Stromal cell of bone marrow (primary cell): ENCODE measurements around the gene LIX1.
A peak's percentile ranks its signal among the peaks of the same experiment; 100 is the strongest.
"Not testable (repeated sequence)": the region's sequence is repeated elsewhere in the genome, so short reads cannot be mapped to it uniquely, and the experiment has no call there.

Experiments used
- DNase-seq: peaks from one replicate; pipeline ENCODE4 v3.0.0-alpha.2; 2012; ENCODE audit warnings: low read depth

The LIX1 gene

GRCh38 chr5:97102010-97102470, 40.4 kb downstream of the LIX1 start:
- DNase-seq: no peak

- no peak for DNase-seq
These were observed 41.1 kb downstream of the LIX1 start for GRCh38 chr5:97101189-97101910.

GRCh38 chr5:97100476-97100875, 41.9 kb downstream of the LIX1 start:
- DNase-seq: peak; percentile 22

GRCh38 chr5:97098922-97099321, 43.5 kb downstream of the LIX1 start:
- DNase-seq: no peak

GRCh38 chr5:97097326-97098230, 44.8 kb downstream of the LIX1 start:
- no peak for DNase-seq

GRCh38 chr5:97096846-97097245, 45.6 kb downstream of the LIX1 start:
- no peak for DNase-seq

- DNase-seq: no peak
These were observed 46.2 kb downstream of the LIX1 start for GRCh38 chr5:97096191-97096590.

GRCh38 chr5:97095318-97095732, 47.1 kb downstream of the LIX1 start:
- DNase-seq: no peak

GRCh38 chr5:97094579-97095317, 47.7 kb downstream of the LIX1 start:
- DNase-seq: no peak

- DNase-seq: no peak
These were observed 49.2 kb downstream of the LIX1 start for GRCh38 chr5:97093193-97093592.

- DNase-seq: no peak
These were observed 51.5 kb downstream of the LIX1 start for GRCh38 chr5:97090944-97091343.

- DNase-seq: no peak
These were observed 53.1 kb downstream of the LIX1 start for GRCh38 chr5:97089149-97089801.

- no peak for DNase-seq
These were observed 53.6 kb downstream of the LIX1 start for GRCh38 chr5:97088774-97089148.

- DNase-seq: no peak
These were observed 55.3 kb downstream of the LIX1 start for GRCh38 chr5:97087138-97087537.

- no peak for DNase-seq
These were observed 56.8 kb downstream of the LIX1 start for GRCh38 chr5:97085459-97086181.

- not testable (repeated sequence) for DNase-seq
These were observed 57.5 kb downstream of the LIX1 start for GRCh38 chr5:97084782-97085458.

GRCh38 chr5:97078958-97079743, 63.3 kb downstream of the LIX1 start:
- peak; percentile 48 for DNase-seq

- DNase-seq: no peak
These were observed 65.2 kb downstream of the LIX1 start for GRCh38 chr5:97077246-97077645.

GRCh38 chr5:97076098-97076497, 66.3 kb downstream of the LIX1 start:
- no peak for DNase-seq

GRCh38 chr5:97075649-97076048, 66.8 kb downstream of the LIX1 start:
- DNase-seq: no peak
